ENCODE results near the gene NKIRAS2.

Gene NKIRAS2

GRCh38 chr17:41998497-41998896 lies 21.4 kb upstream of the NKIRAS2 start:
- DNase-seq (ENCODE audit: low read depth in 2 of 2): no peak
- H3K4me3 ChIP-seq (replicated peaks in 1 of 2; ENCODE audit: low read depth in 2 of 2, low read length in 2 of 2): no peak overlapping the region
- TF ChIP-seq, protein P1, sequence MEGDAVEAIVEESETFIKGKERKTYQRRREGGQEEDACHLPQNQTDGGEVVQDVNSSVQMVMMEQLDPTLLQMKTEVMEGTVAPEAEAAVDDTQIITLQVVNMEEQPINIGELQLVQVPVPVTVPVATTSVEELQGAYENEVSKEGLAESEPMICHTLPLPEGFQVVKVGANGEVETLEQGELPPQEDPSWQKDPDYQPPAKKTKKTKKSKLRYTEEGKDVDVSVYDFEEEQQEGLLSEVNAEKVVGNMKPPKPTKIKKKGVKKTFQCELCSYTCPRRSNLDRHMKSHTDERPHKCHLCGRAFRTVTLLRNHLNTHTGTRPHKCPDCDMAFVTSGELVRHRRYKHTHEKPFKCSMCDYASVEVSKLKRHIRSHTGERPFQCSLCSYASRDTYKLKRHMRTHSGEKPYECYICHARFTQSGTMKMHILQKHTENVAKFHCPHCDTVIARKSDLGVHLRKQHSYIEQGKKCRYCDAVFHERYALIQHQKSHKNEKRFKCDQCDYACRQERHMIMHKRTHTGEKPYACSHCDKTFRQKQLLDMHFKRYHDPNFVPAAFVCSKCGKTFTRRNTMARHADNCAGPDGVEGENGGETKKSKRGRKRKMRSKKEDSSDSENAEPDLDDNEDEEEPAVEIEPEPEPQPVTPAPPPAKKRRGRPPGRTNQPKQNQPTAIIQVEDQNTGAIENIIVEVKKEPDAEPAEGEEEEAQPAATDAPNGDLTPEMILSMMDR (IDR thresholded peaks at IDR 0.05; ENCODE audit: low read depth, low read length): no peak

DNA sequence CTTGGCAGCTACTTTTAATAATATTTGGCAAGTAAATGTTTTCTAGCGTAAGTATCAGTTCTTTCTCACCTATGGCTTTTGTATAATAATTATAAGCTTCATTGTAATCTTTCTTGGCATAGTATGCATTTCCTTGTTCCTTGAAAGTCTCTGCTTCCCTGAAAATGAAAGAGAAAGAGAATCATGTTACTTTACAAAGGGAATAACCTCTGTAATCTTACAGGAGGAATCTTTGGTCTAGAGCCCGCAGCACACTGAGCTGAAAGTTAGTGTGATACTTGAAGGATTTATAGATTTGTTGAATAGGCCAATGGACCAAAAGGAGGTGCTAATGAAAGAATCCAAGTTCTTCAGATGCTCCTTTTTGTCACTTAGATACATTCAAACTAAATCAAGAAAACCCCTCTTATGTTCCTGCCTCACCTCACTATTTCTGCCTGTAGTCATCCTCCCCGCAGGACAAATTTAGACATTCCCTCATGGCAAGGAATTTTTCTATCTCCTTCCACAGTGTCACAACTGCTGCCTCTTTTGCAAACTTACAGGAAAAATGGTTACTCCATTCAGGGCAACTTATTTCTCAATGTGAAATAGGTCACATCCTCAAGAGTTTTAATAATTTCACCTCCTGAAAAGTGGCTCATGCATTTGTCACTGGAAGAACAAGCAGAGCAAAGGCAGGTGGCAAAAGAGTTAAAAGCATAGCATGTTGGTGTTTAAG lies 19.3 kb upstream of the NKIRAS2 start:
- TF ChIP-seq, protein P1 (IDR thresholded peaks at IDR 0.05; ENCODE audit: low read depth, low read length): no peak
- no peak for DNase-seq (ENCODE audit: low read depth in 2 of 2)
- H3K4me3 ChIP-seq (replicated peaks in 1 of 2; ENCODE audit: low read depth in 2 of 2, low read length in 2 of 2): no peak overlapping the region

DNA sequence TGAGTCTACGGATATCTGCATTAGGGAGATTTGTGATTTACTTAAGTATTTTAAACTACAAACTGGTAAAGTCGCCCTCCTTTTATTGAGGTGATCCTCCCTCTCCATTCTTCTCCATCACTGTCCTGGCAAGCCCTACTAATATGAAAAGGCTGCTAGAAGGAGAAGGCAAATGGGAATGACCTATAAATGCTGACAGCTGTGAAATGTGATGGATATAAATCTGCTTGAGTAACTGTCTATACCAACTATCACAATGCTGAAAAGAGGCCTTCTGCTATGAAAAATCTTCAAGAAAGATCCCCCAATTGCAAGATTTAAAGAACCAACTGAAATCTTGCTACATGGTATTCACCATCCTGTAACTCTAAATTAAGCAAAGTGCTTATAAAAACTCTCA lies 18.2 kb upstream of the NKIRAS2 start:
- no peak overlapping the region for H3K4me3 ChIP-seq (replicated peaks in 1 of 2; ENCODE audit: low read depth in 2 of 2, low read length in 2 of 2)
- no peak for DNase-seq (ENCODE audit: low read depth in 2 of 2)
- TF ChIP-seq, protein P1 (IDR thresholded peaks at IDR 0.05; ENCODE audit: low read depth, low read length): no peak

DNA sequence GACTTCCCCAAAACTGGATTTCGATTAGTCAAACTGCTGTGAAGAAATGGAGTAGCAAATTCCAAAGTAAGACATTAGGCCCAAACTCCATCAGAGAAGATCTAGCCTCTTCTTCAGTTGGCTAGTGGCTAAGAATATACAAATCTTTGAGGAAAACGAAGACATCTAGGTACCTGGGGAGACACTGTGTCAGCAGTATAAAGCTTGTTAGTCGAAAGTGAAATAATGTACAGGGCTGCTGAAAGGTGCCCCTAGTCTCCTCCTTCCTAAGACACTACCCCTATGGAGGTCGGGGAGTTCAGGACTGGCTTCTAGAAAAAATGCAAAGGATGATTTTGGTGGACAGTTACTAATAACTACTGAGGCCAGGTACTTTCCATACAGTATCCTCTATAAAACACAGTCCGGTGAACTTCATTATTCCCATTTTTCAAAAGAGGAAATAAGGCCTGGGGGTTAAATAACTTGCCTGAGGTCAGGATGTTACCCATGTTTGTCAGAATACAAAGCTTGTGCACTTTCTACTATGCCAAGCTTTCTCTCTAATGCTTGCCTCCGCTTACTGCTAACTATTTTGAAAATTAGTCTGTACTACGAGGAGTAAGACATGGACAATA lies 17.6 kb upstream of the NKIRAS2 start:
- H3K4me3 ChIP-seq (replicated peaks in 1 of 2; ENCODE audit: low read depth in 2 of 2, low read length in 2 of 2): no peak overlapping the region
- no peak for DNase-seq (ENCODE audit: low read depth in 2 of 2)
- TF ChIP-seq, protein P1 (IDR thresholded peaks at IDR 0.05; ENCODE audit: low read depth, low read length): no peak

- TF ChIP-seq, protein P1 (IDR thresholded peaks at IDR 0.05; ENCODE audit: low read depth, low read length): no peak
- no peak overlapping the region for H3K4me3 ChIP-seq (replicated peaks in 1 of 2; ENCODE audit: low read depth in 2 of 2, low read length in 2 of 2)
- DNase-seq (ENCODE audit: low read depth in 2 of 2): peak in 1 of 2 donors; percentile 55
Measured at GRCh38 chr17:42002792-42003301, 17.0 kb upstream of the NKIRAS2 start.

DNA sequence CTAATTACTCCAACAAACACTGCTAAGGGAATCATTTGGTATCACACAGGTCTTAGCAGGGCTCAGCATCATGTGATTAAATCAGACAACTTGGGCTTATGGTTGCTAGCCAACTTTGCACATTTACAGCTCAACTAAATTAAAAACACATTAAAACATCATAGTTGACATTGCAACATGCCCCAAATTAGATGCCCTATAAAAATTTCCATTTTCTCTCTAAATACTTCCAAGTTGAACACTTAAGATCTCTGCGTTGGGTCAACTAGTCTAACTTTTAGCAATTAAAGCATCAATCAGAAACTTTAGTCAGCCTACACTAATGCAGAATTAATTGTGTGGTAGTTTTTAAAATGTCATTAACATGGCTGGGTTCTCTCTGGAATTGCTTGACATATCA lies 14.7 kb upstream of the NKIRAS2 start:
- DNase-seq (ENCODE audit: low read depth in 2 of 2): no peak
- TF ChIP-seq, protein P1 (IDR thresholded peaks at IDR 0.05; ENCODE audit: low read depth, low read length): no peak
- H3K4me3 ChIP-seq (replicated peaks in 1 of 2; ENCODE audit: low read depth in 2 of 2, low read length in 2 of 2): no peak overlapping the region

All from cardiac fibroblast (primary cell).